NCI-H187 treated with DMSO at 0.1 percent for 48 hours (cell line): Measurements from ENCODE around the gene DCLRE1B.
"Not testable (repeated sequence)": the region's sequence is repeated elsewhere in the genome, so short reads cannot be mapped to it uniquely, and the experiment has no call there.

Experiments
- DNase-seq: peaks from one replicate; lab custom pipeline; 2025; lab: John Stamatoyannopoulos, UW

DCLRE1B gene

GRCh38 chr1:113948151-113948550 lies 43.0 kb downstream of the DCLRE1B start:
- DNase-seq, result not testable (repeated sequence)

- no peak for DNase-seq
These were observed 43.9 kb downstream of the DCLRE1B start for GRCh38 chr1:113949007-113949406.

GRCh38 chr1:113950908-113951307 lies 45.8 kb downstream of the DCLRE1B start:
- no peak for DNase-seq

GRCh38 chr1:113951719-113952118 lies 46.6 kb downstream of the DCLRE1B start:
- no peak for DNase-seq

- DNase-seq, result no peak
These were observed 52.9 kb downstream of the DCLRE1B start for GRCh38 chr1:113957984-113958383.

- no peak for DNase-seq
These were observed 53.6 kb downstream of the DCLRE1B start for GRCh38 chr1:113958691-113959090.

- no peak for DNase-seq
These were observed 58.3 kb downstream of the DCLRE1B start for GRCh38 chr1:113963281-113963906.
